PC-3 (cell line): ENCODE data around the gene TMEM107. TPM values are rescaled to one million over a fixed set of nuclear protein-coding genes. Genes with fewer than 3 reads are reported as not detected.

Source experiments
- ATAC-seq: fragments of 200-7000 bp; cut with Tn5 transposase; 2 replicates; pipeline ENCODE4 v1.9.1; 2020; ENCODE audit warnings: mild to moderate bottlenecking, moderate library complexity
- BruUV-seq: library from RNA; stranded (reverse); fragments of 400-500 nt; replicated peaks from 2 replicates; lab custom pipeline; 2021; lab: Mats Ljungman, UMichigan
- CTCF ChIA-PET: fragments of 300-600 bp; sonication (Branson Sonifier 250); formaldehyde crosslinking; loops from one replicate; lab custom pipeline; 2022; ENCODE audit warnings: antibody characterized with exemption; lab: Charles Lee
- POLR2A ChIA-PET: fragments of 300-600 bp; sonication (Branson Sonifier 250); formaldehyde crosslinking; loops from one replicate; lab custom pipeline; 2022; ENCODE audit warnings: antibody characterized with exemption; ENCODE audit not compliant: unreplicated experiment; lab: Charles Lee
- DNase-seq: peaks from one replicate; pipeline ENCODE4 v3.0.0-alpha.2; 2015
- H2AFZ ChIP-seq: fragments of 300-600 bp; sonication (generic); 2 replicates; pipeline ENCODE4 v1.6.0; 2016; ENCODE audit warnings: antibody characterized with exemption, low read length
- H3F3A ChIP-seq: fragments of 300-600 bp; sonication (generic); one replicate; pipeline ENCODE4 v1.6.0; 2017; ENCODE audit warnings: antibody characterized with exemption, low read length, control low read depth, mild to moderate bottlenecking; ENCODE audit not compliant: unreplicated experiment
- H3K27ac ChIP-seq: fragments of 300-600 bp; sonication (generic); 2 replicates; pipeline ENCODE4 v1.5.1; 2016; ENCODE audit warnings: mild to moderate bottlenecking, low read length
- H3K27me3 ChIP-seq: fragments of 300-600 bp; sonication (generic); 2 replicates; pipeline ENCODE4 v1.6.1; 2016; ENCODE audit warnings: low read length, mixed read lengths
- H3K36me3 ChIP-seq: fragments of 300-600 bp; sonication (generic); 2 replicates; pipeline ENCODE4 v1.6.1; 2016; ENCODE audit warnings: low read depth, mixed run types, low read length, mixed read lengths
- H3K4me1 ChIP-seq: fragments of 300-600 bp; sonication (generic); 2 replicates; pipeline ENCODE4 v1.5.1; 2016; ENCODE audit warnings: low read length; ENCODE audit not compliant: insufficient read depth
- H3K4me2 ChIP-seq: fragments of 300-600 bp; sonication (generic); 2 replicates; pipeline ENCODE4 v1.6.0; 2016; ENCODE audit warnings: low read length
- H3K4me3 ChIP-seq: fragments of 300-600 bp; sonication (generic); 2 replicates; pipeline ENCODE4 v1.5.1; 2016; ENCODE audit warnings: mild to moderate bottlenecking, low read length, mixed read lengths
- H3K79me2 ChIP-seq: fragments of 300-600 bp; sonication (generic); 2 replicates; pipeline ENCODE4 v1.6.1; 2017; ENCODE audit warnings: low read length, mixed read lengths
- H3K9ac ChIP-seq: fragments of 300-600 bp; sonication (generic); 2 replicates; pipeline ENCODE4 v1.6.0; 2016; ENCODE audit warnings: mild to moderate bottlenecking, low read length
- H3K9me2 ChIP-seq: fragments of 300-600 bp; sonication (generic); replicated peaks from 2 replicates; pipeline ENCODE4 v1.6.1; 2016; ENCODE audit warnings: mixed run types, low read length, mixed read lengths
- H3K9me3 ChIP-seq: fragments of 300-600 bp; sonication (generic); 2 replicates; pipeline ENCODE4 v1.6.1; 2016; ENCODE audit warnings: low read length, mixed read lengths
- H4K20me1 ChIP-seq: fragments of 300-600 bp; sonication (generic); 2 replicates; pipeline ENCODE4 v1.6.1; 2016; ENCODE audit warnings: low read length, mixed read lengths
- EZH2 ChIP-seq: fragments of 300-600 bp; sonication (generic); IDR thresholded peaks from one replicate; pipeline ENCODE4 v1.6.1; 2017; ENCODE audit warnings: antibody characterized with exemption, mild to moderate bottlenecking, low read length; ENCODE audit not compliant: unreplicated experiment
- EZH2phosphoT487 ChIP-seq: fragments of 300-600 bp; sonication (generic); IDR thresholded peaks from 2 replicates; pipeline ENCODE4 v1.6.1; 2018; ENCODE audit warnings: mild to moderate bottlenecking, antibody characterized with exemption, low read length, borderline replicate concordance
- intact Hi-C: fragments of 100-400 bp; cut with micrococcal nuclease; formaldehyde crosslinking; loops from 2 replicates; pipeline ENCODE4 v1.9.0; 2023
- total RNA-seq: library from RNA; depleted of rRNA; stranded (reverse); fragments of >200 nt; gene quantifications from 2 replicates; pipeline ENCODE4 v1.2.3, GENCODE V29; 2014
- TF ChIP-seq, protein P1 (sequence below): fragments of 300-600 bp; sonication (generic); conservative IDR thresholded peaks from 2 replicates; pipeline ENCODE4 v1.5.1; 2017; ENCODE audit warnings: antibody characterized with exemption, low read depth, mild to moderate bottlenecking, low read length

Gene TMEM107
- total RNA-seq, 1 experiment from 2014 or later = 19.0 TPM

DNA sequence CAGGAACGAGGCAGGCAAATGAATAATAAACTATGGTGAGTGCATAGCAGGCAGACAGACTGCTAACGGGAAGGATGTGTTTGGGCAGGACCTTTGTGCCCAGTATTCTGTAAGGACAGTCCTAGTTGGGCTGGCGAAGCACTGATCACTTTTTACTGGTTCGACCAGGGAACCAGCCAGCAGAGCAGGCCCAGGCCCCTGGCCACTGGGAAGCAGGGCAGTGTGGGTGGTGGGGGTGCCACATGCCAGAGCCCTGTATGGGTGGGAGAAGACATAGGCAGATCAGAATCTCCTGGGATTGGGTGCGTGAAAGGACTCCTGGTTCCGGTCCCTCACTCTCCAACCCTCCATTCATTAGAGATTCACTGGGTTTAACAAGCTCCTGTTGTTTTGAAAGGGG is 9.4 kb downstream of the TMEM107 start:
- Histone ChIP-seq H3K9me3 (no peaks in the 10 kb centered on the region), H3K27me3 (no peaks in the 10 kb centered on the region), H3K4me2 (no peak overlapping the region), H3K79me2 (peaks cover 10% of the 10 kb centered on the region), H3K27ac (no peak overlapping the region), H3K4me1 (peaks cover 17% of the 10 kb centered on the region), H3K4me3 (no peak overlapping the region), H3K36me3 (no peaks in the 10 kb centered on the region), H2AFZ (no peak overlapping the region), H4K20me1 (0 out of 2 replicates have a peak, but pooled peaks cover 2% of the 10 kb centered on the region), H3F3A (no peaks in the 10 kb centered on the region), H3K9me2 (no peaks in the 10 kb centered on the region), H3K9ac (no peak overlapping the region)
- no TSS peak for BruUV-seq
- ChIA-PET POLR2A (no interaction called here), CTCF (no interaction called here)
- intact Hi-C loops = no loop called here
- DNase-seq (no peak), ATAC-seq (no peak)
- TF ChIP-seq, protein P1, sequence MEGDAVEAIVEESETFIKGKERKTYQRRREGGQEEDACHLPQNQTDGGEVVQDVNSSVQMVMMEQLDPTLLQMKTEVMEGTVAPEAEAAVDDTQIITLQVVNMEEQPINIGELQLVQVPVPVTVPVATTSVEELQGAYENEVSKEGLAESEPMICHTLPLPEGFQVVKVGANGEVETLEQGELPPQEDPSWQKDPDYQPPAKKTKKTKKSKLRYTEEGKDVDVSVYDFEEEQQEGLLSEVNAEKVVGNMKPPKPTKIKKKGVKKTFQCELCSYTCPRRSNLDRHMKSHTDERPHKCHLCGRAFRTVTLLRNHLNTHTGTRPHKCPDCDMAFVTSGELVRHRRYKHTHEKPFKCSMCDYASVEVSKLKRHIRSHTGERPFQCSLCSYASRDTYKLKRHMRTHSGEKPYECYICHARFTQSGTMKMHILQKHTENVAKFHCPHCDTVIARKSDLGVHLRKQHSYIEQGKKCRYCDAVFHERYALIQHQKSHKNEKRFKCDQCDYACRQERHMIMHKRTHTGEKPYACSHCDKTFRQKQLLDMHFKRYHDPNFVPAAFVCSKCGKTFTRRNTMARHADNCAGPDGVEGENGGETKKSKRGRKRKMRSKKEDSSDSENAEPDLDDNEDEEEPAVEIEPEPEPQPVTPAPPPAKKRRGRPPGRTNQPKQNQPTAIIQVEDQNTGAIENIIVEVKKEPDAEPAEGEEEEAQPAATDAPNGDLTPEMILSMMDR = no peak
- TF ChIP-seq EZH2 = no peak
- no peak for TF ChIP-seq EZH2phosphoT487

DNA sequence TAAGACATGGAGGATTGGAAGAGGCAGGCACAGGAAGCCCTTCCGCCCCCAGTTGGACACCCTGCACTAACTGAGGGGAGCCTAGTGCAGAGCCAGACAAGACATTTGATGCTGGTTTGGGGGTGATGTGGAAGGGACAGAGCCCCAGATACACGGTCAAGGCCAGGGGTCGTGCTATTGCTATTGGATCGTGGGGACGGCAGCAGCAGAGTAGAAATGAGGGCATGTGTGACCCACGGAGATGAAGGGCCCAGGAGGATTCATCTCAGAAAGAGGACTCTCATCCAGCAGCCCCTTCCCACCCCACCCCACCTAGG is 11.4 kb downstream of the TMEM107 start:
- intact Hi-C loops = no loop called here
- Histone ChIP-seq H3K4me1 (peaks cover 27% of the 10 kb centered on the region), H3K27ac (no peak overlapping the region), H3K4me2 (no peak overlapping the region), H4K20me1 (0 out of 2 replicates have a peak, but pooled peaks cover 2% of the 10 kb centered on the region), H3K4me3 (no peak overlapping the region), H3K9me2 (no peaks in the 10 kb centered on the region), H3F3A (no peaks in the 10 kb centered on the region), H3K79me2 (peaks cover 19% of the 10 kb centered on the region), H3K9ac (no peak overlapping the region), H3K9me3 (no peaks in the 10 kb centered on the region), H3K27me3 (no peaks in the 10 kb centered on the region), H3K36me3 (no peaks in the 10 kb centered on the region; the same call in 1 of the 2 replicates), H2AFZ (no peak overlapping the region)
- ATAC-seq (no peak), DNase-seq (no peak)
- no TSS peak for BruUV-seq
- POLR2A ChIA-PET = no interaction called here
- TF ChIP-seq, protein P1 = no peak
- TF ChIP-seq EZH2phosphoT487 (no peak), EZH2 (no peak)
- CTCF ChIA-PET = no interaction called here

DNA sequence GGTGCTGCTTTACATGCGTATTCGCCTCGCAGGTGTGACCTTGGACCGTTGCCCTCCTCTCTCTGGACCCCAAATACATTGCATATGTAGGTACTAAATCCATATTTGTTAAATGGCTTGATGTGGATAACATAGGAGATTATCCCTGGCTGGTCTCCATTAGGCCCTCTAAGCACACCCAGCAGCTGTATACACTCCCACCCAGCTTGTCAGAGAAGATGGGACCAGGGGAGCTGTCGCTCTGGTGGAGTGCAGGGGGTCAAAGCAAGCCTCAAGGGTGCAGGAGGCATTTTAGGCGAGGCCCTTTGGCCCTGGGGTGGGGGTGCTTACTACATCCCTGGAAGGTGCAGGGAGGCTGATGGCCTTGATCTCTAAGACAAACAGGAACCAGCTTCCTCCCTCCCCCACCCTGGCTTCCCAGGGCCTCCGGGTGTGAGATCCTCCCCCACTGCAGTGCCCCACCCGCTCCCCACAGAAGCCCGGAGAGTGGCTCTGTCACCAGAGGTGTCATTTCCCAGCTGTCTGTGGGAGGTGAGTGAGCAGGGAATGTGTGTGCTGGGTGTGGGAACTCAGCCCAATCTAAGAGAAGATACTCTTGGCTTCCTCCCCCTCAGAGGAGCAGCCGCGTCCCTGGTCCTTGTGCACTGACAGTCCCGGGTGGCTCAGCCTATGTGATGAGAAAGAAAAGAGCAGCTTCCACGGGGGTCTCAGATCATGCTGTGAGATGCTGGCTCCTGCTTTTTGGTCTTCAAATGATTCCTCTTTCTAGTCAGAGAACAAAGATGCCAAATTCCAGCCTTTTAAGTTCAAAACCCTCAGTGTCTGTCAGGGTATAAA is 12.0 kb downstream of the TMEM107 start:
- TF ChIP-seq EZH2phosphoT487 = no peak
- TF ChIP-seq, protein P1 = no peak
- no peak overlapping the region for H3K9ac ChIP-seq
- H3K4me1 ChIP-seq = peaks cover 27% of the 10 kb centered on the region
- CTCF ChIA-PET = interaction anchor here (0.5 kb wide), 1 partner anchor 30 kb away, joined by 3 read pairs; no protein-coding TSS in a partner anchor
- H3K27ac ChIP-seq = no peak overlapping the region
- peak overlapping the region; percentile 32; the same call in 1 of the 2 replicates for H3K4me2 ChIP-seq
- no peaks in the 10 kb centered on the region for H3K9me3 ChIP-seq
- peaks cover 19% of the 10 kb centered on the region for H3K79me2 ChIP-seq
- 0 out of 2 replicates have a peak, but pooled peaks cover 2% of the 10 kb centered on the region for H4K20me1 ChIP-seq
- H3K27me3 ChIP-seq = no peaks in the 10 kb centered on the region
- DNase-seq (no peak), ATAC-seq (peak; percentile 55)
- no peaks in the 10 kb centered on the region for H3K9me2 ChIP-seq
- H3K4me3 ChIP-seq = no peak overlapping the region
- no peaks in the 10 kb centered on the region; the same call in 1 of the 2 replicates for H3K36me3 ChIP-seq
- BruUV-seq = no TSS peak
- POLR2A ChIA-PET = interaction anchor here (0.6 kb wide), 1 partner anchor 40 kb away, joined by 3 read pairs; no protein-coding TSS in a partner anchor
- no peak overlapping the region for H2AFZ ChIP-seq
- no peaks in the 10 kb centered on the region for H3F3A ChIP-seq
- intact Hi-C loops = no loop called here
